ENCODE results near the gene CYP3A4.

DNA sequence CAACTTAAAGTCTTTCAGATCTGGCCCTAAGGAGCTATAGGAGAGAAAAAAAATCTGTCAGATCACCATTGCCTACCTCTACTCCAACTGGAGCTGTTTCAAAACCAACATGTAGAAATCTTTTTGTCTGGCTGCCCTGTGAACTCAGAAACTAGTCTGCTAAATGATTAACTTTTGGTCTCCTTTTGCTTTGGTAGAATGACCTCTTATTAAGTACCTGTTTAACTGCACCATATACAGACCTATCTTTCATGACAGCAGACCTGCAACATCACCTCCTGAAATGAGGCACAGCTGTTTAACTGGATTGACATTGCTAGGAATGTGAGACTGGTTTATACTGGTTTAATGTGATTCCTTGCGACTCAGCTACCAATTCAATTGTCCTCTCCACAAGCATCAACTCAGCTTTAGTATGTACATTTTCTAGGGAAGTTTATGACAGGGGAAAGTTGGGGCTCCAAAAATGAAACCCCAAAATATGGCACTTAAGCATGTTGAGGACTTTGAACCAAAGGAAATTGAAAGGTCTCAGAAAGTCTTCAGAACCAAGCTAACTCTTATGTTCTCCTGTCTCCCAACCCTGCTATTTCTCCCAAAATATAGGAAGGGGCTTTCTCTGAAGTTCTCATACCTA, 45.7 kb upstream of the CYP3A4 start:
- no peak for TF ChIP-seq POLR2A (IDR thresholded peaks at IDR 0.05)
- no peak for TF ChIP-seq CTCF (IDR thresholded peaks at IDR 0.05)

Measured in tibial nerve (tissue), 3 donors.